ENCODE data around the gene MGAT4B.

Gene MGAT4B

GRCh38 chr5:179825655-179826182 is 19.1 kb upstream of the MGAT4B start:
- no peak for DNase-seq

- DNase-seq = no peak
These were observed 18.1 kb upstream of the MGAT4B start for GRCh38 chr5:179824745-179825112.

- DNase-seq = no peak
These were observed 17.5 kb upstream of the MGAT4B start for GRCh38 chr5:179823937-179824744.

DNA sequence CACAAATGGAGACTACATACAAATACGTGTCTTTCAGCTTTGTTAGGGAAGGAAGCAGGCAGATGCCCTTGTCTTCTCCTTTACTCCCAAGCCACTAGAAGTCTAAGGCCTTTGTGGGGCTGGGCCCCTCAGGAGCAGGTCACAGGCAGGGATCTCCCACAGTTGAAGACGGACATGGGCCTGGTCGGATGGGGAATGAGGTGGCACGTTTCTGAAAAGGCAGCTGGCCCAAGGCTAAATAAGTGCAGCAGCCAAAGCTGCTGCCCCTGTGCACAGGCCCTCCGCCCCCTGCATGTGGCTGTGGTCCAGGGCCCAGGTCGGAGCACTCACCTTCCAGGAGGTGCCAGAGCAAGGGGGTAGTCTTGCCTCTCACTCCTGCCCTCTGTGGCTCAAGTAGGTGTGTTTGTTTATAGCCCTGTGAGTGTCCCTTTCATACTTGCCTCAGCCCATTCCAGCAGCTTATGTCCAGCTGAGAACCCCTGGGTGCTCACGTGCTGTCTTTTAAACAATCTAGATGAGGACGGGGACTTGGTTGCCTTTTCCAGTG is 15.9 kb upstream of the MGAT4B start:
- no peak for DNase-seq

GRCh38 chr5:179822059-179822432 is 15.4 kb upstream of the MGAT4B start:
- no peak for DNase-seq

DNA sequence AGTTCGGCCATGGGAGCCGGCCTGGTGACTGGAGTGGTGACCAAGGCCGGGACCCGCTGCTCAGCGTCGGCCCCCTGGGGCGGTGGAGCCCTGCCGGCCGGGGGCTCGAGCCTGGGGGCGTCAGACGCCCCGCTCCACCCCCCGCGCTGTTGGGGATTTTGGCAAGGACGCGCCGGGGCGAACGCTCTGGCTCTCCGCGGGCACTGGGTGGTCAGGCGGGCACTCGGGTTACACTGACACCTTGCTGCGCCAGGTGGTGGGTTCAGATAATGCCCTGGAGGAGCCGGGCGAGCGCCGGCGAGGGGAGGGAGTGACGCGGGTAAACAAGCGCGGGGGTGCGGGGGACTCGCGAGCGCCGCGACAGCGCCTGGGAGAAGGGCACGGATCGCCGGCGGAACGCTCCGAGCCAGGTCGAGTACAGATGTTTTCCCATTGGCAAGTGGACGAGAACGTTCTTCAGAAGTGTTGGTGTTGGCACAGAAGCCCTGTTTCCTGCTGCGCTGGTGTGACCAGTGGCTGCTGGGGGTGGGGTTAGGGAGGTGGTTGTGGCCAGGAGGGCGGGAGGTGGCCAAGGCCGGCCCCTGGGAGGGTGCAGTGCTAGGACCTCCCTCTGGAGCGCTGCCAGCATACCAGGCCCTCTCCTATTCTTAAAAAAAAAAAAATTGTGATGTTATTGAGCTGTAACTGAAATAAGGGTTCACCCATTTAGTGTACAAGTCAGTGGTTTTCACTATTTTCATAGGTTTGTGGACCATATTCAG is 14.8 kb upstream of the MGAT4B start:
- DNase-seq = peak; percentile 86

- DNase-seq = peak; percentile 74
These were observed 14.0 kb upstream of the MGAT4B start, which contains the start of gene SQSTM1 for GRCh38 chr5:179820483-179821297. SQSTM1 (plus strand) TSS chr5:179820905; CDS start chr5:179820937, 32 bp downstream.

DNA sequence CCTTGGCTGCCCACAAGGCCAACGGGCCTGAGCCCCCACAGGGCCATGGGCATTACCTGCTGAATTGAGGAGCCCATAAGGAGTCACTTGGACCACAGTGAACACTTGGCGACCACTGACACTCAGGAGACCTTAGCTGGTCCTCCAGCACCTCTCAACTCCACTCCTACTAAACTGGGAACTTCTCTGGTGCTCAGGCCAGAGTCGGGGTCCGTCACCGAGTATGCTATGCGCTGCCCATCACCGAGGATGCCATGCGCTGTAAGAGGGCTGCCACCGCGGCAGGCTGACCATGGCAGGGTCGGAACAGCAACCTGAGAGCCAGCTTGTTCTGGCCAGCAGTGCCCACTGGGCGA is 13.4 kb upstream of the MGAT4B start:
- no peak for DNase-seq

DNA sequence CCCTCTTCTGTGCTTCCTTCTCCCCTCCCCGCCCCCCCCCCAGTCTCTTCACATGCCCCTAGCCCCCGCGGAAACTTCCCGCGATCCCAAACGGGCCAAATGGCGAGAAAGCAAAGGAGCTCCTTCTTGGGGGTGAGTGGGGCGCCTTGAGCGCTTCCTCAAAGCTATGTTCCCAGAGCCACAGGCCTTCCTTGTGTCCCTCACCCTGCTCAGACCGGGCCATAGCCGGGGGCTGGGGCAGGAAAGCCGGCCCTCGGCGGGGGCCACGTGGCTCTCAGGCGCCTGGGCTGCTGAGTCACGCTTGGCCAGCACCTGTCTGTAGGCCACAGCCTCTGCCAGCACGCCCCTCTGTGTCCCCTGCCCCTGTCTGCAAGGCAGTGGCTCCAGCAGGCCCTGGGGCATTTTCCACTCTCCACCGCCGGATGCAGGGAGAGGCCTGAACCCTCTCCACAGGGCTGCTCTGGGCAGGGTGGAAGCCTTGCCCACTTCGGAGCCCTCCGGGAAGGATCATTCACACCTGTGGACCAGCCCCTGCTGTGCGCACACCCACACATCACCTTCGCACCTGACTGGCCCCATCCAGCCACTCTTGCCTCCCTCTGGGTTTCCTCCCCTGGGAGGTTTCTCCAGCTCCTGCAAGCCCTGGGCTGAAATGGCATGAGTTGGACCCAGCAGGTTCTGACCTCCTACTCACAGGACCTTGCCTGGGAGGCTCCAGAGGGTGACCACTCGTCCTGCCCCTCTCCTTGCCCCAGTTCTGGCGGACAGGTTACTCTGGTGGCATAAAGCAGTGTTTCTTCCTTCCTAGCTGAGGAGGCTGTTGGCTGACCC is 12.8 kb upstream of the MGAT4B start:
- peak; percentile 64 for DNase-seq

- DNase-seq = peak; percentile 89
These were observed 12.2 kb upstream of the MGAT4B start for GRCh38 chr5:179818746-179819295.

DNA sequence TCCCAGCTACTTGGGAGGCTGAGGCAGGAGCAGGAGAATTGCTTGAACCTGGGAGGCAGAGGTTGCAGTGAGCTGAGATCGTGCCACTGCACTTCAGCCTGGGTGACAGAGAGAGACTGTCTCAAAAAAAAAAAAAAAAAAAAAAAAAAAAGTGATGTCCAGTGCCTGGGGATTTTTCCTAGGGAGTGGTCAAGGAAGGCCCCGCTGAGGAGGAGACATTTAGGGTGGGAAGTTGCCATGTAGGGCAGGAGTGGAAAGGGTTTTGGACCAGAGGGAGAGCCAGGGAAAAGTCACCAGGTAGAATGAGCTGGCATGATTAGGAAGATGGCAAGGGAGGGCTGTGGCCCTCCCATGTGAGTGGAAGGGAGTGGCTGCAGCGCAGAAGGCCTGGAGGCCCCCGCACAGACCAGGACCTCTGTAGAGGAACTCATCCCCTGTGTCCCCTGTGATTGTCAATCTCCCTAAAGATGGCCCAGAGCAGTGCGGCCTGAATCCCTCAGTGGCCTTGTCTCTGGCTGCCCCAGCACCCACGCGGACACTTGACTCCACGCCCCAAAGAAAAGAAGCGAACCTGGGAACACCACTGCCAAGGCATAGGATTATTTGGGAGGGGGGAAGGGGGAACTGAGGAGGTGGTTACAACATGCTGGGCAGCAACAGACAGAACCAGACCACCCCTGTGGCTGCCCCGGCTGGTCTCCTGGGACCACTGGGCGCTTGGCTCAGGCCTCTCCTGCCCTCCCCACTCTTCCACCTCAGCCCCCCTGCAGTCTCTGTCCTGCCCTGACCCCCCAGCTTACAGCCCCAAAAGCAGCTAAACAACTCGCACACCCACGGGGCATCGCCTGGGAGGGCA is 11.5 kb upstream of the MGAT4B start:
- no peak for DNase-seq

GRCh38 chr5:179817470-179817840 is 10.8 kb upstream of the MGAT4B start:
- DNase-seq = no peak

DNA sequence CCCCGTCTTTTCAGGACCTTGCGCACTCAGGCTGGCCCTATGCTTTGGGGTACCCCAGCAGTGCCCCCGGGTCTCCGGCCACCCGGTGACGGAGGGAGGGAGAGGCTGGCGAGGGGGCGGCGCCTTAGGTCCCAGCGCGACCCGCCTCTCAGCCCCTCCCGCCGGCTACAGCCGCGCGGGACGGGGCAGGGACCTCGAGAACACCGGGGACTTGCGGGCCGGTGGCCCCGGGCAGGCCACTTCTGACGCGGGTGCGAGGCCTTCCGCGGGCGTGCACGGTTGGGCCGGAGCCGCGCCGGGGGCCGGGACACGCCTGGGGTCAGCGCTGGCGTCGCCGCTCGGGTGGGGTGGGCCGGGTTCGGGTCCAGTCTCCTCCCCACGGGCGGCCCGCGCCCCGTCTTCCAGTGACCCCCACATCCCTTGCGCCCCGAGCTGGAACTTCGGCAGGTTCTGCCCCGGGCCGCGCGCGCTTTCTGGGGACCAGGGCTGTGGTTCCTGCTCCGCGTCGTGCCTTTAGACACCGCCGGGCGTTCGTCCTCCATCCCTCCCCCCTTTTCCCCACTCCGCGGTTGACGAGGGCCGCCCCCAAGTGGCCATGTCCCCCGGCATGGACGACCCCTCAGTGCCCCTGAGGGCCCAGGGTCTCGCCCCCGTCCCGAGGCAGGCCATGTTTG is 10.3 kb upstream of the MGAT4B start:
- DNase-seq = no peak

GRCh38 chr5:179816401-179816795 is 9.7 kb upstream of the MGAT4B start:
- DNase-seq = no peak

DNA sequence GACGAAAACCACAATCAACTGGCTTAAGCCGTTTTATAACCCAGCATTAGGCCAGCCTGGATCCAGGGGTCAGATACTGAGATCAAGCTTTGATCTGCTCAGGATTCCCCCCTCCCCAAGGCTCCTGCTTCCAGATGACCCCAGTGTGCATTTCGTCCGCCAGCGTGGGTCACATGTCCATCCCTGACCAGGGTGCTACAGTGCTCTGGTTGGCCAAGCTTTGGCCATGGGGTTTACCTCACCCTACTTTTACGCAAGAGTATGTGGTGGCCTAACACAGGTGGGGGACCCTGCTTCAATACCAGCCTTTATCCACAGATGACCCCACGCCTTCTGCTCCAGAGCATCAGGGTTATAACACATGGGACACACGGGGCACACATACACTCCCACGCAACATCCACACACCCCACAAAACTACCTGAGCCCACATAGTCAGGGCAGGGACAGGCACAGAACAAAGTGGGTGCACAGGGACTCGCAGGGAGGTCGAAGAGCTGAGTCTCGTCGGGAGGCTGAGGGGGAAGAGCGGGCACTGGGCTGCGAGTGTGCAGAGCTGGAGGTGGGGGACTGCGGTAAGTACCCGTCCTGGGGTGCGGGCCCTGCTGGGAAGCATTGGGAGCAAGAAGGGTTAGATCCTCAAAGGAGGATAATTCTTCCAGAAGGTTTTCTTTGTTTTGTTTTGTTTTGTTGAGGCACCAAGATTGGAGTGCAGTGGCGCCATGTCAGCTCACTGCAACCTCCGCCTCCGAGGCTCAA is 9.0 kb upstream of the MGAT4B start:
- no peak for DNase-seq

- DNase-seq = no peak
These were observed 7.4 kb upstream of the MGAT4B start for GRCh38 chr5:179814090-179814489.

DNA sequence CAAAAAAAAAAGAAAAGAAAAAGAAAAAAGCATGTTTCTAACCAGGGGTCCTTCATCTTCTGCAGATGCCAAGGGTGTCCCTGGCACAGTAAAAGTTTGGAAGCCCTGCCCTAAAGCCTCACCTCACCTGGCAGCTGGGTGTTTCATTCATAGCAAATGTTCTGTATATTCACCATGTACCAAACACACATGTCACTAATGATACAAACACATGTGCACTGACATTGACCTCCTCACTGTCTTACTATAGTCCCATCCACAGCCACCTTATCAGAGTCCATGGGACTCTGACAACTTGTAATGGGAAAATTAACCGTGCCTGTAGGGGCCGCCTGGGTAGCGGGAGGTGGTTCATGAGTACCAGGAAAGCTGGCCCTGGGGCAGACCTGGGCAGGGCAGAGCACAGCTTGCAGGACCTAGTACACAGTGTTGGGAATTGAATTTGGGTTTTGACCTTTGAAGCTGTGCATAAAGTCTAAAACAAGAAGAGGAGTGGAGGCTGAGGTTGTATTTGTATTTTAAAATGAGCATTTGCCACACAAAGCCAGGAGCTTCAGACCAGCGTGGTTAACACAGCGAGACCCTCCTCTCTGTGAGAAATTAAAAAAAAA is 6.4 kb upstream of the MGAT4B start:
- no peak for DNase-seq

DNA sequence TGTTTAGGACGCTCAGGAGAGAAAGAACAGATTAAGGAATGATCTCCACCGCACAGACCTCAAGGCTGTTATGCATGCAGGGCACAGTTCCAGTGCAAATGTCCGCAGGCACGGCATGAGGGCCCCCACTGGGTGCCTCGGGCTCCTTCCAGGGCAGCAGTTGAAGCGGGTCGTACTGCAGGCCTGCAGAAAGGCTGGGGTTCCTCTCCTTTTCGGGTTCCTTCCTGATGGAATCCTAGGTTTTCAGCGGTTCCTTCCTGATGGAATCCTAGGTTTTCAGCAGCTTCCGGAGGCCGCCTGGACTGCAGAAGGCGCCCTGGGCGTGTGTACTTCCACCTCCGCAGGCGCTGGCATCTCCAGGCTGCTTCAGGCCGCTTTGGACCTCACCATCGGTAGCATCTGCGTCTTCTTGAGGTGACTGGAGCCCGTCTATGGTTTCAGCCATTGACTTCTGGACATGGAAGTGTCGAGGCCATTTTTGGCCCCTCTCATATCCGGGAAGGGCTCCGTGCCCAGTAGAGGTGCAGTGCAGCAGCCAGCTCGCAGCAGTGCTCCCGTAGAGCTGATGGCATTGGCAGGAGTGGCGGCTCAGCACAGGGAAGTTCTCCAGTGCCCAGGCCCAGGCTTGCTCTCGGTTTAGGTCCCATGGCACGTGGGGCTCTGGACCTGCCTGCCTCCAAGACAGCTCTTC is 5.6 kb upstream of the MGAT4B start:
- DNase-seq = no peak
